Loucy (cell line): Measurements from ENCODE around the gene SMOC1.

ENCODE experiments used
- H2AFZ ChIP-seq: fragments of 200-600 bp; sonication (generic); 2 replicates; pipeline ENCODE4 v1.6.0; 2016; ENCODE audit warnings: antibody characterized with exemption, mild to moderate bottlenecking, low read length, moderate library complexity
- H3F3A ChIP-seq: fragments of 200-600 bp; 2 replicates; pipeline ENCODE4 v1.6.0; 2016; ENCODE audit warnings: antibody characterized with exemption, low read depth, mild to moderate bottlenecking
- H3K27me3 ChIP-seq: fragments of 200-600 bp; sonication (generic); 2 replicates; pipeline ENCODE4 v1.6.1; 2014; ENCODE audit warnings: low read length, mild to moderate bottlenecking; ENCODE audit not compliant: insufficient read depth, poor library complexity, severe bottlenecking
- H3K36me3 ChIP-seq: fragments of 200-600 bp; sonication (generic); 2 replicates; pipeline ENCODE4 v1.6.1; 2016; ENCODE audit warnings: low read length; ENCODE audit not compliant: insufficient read depth
- H3K4me1 ChIP-seq: fragments of 200-600 bp; sonication (generic); 2 replicates; pipeline ENCODE4 v1.5.1; 2014; ENCODE audit warnings: low read length, mild to moderate bottlenecking; ENCODE audit not compliant: insufficient read depth, poor library complexity, severe bottlenecking
- H3K4me2 ChIP-seq: fragments of 200-600 bp; sonication (generic); 2 replicates; pipeline ENCODE4 v1.6.0; 2014; ENCODE audit warnings: antibody characterized with exemption, low read length, low read depth, mild to moderate bottlenecking; ENCODE audit not compliant: poor library complexity, severe bottlenecking
- H3K4me3 ChIP-seq: fragments of 200-600 bp; sonication (generic); 2 replicates; pipeline ENCODE4 v1.5.1; 2014; ENCODE audit warnings: low read length, mild to moderate bottlenecking, mixed read lengths; ENCODE audit not compliant: poor library complexity, severe bottlenecking
- H3K79me2 ChIP-seq: fragments of 200-600 bp; sonication (generic); 2 replicates; pipeline ENCODE4 v1.6.1; 2014; ENCODE audit warnings: low read length; ENCODE audit not compliant: insufficient read depth
- H3K9ac ChIP-seq: fragments of 200-600 bp; sonication (generic); 2 replicates; pipeline ENCODE4 v1.6.0; 2014; ENCODE audit warnings: mild to moderate bottlenecking, low read depth, low read length, moderate library complexity; ENCODE audit not compliant: poor library complexity, severe bottlenecking
- H3K9me2 ChIP-seq: fragments of 200-600 bp; sonication (generic); replicated peaks from 2 replicates; pipeline ENCODE4 v1.6.1; 2016; ENCODE audit warnings: low read depth, low read length, mixed read lengths
- H3K9me3 ChIP-seq: fragments of 200-600 bp; sonication (generic); 2 replicates; pipeline ENCODE4 v1.6.1; 2014; ENCODE audit warnings: mild to moderate bottlenecking, antibody characterized with exemption, low read length, low read depth; ENCODE audit not compliant: insufficient read depth
- H4K20me1 ChIP-seq: fragments of 200-600 bp; sonication (generic); 2 replicates; pipeline ENCODE4 v1.6.0; 2014; ENCODE audit warnings: antibody characterized with exemption, low read length, mild to moderate bottlenecking; ENCODE audit not compliant: insufficient read depth, poor library complexity, severe bottlenecking
- CTCF ChIP-seq: fragments of 200-600 bp; sonication (generic); conservative IDR thresholded peaks from 2 replicates; pipeline ENCODE4 v1.5.1; 2014; ENCODE audit warnings: mild to moderate bottlenecking, antibody characterized with exemption, low read length
- EZH2phosphoT487 ChIP-seq: fragments of 200-600 bp; IDR thresholded peaks from 2 replicates; pipeline ENCODE4 v1.6.1; 2018; ENCODE audit warnings: antibody characterized with exemption, mild to moderate bottlenecking, moderate library complexity, borderline replicate concordance

SMOC1 gene

GRCh38 chr14:69968132-69968531 is 88.9 kb downstream of the SMOC1 start:
- Histone ChIP-seq H3K4me3 (no peak overlapping the region), H3K4me2 (no peak overlapping the region), H3K9me2 (no peaks in the 10 kb centered on the region), H3K4me1 (no peaks in the 10 kb centered on the region), H3K27me3 (no peaks in the 10 kb centered on the region), H3F3A (no peaks in the 10 kb centered on the region), H3K79me2 (no peaks in the 10 kb centered on the region), H3K9ac (no peak overlapping the region), H2AFZ (no peak overlapping the region), H3K36me3 (no peaks in the 10 kb centered on the region), H3K9me3 (no peaks in the 10 kb centered on the region), H4K20me1 (no peaks in the 10 kb centered on the region)
- TF ChIP-seq EZH2phosphoT487, result no peak
- TF ChIP-seq CTCF, result no peak

GRCh38 chr14:69968681-69969080 is 89.5 kb downstream of the SMOC1 start:
- Histone ChIP-seq H3K27me3 (no peaks in the 10 kb centered on the region), H3K4me3 (no peak overlapping the region), H3K4me2 (no peak overlapping the region), H3K36me3 (no peaks in the 10 kb centered on the region), H3K9ac (no peak overlapping the region), H3K79me2 (no peaks in the 10 kb centered on the region), H3K4me1 (no peaks in the 10 kb centered on the region), H3K9me2 (no peaks in the 10 kb centered on the region), H3K9me3 (no peaks in the 10 kb centered on the region), H2AFZ (no peak overlapping the region), H4K20me1 (no peaks in the 10 kb centered on the region), H3F3A (no peaks in the 10 kb centered on the region)
- TF ChIP-seq EZH2phosphoT487 (no peak), CTCF (no peak)

GRCh38 chr14:69972755-69973154 is 93.5 kb downstream of the SMOC1 start:
- no peaks in the 10 kb centered on the region for H4K20me1 ChIP-seq
- H3K4me3 ChIP-seq, result no peak overlapping the region
- no peak overlapping the region for H2AFZ ChIP-seq
- no peaks in the 10 kb centered on the region for H3K9me3 ChIP-seq
- no peaks in the 10 kb centered on the region for H3K9me2 ChIP-seq
- H3K9ac ChIP-seq, result no peak overlapping the region
- no peak for TF ChIP-seq CTCF
- TF ChIP-seq EZH2phosphoT487, result no peak
- no peaks in the 10 kb centered on the region for H3F3A ChIP-seq
- H3K27me3 ChIP-seq, result no peaks in the 10 kb centered on the region
- H3K36me3 ChIP-seq, result no peaks in the 10 kb centered on the region
- no peak overlapping the region for H3K4me2 ChIP-seq
- H3K79me2 ChIP-seq, result no peaks in the 10 kb centered on the region
- H3K4me1 ChIP-seq, result no peaks in the 10 kb centered on the region
